ENCODE data around the gene GTPBP2.
"Not testable (repeated sequence)": the region's sequence is repeated elsewhere in the genome, so short reads cannot be mapped to it uniquely, and the experiment has no call there.

The GTPBP2 gene

DNA sequence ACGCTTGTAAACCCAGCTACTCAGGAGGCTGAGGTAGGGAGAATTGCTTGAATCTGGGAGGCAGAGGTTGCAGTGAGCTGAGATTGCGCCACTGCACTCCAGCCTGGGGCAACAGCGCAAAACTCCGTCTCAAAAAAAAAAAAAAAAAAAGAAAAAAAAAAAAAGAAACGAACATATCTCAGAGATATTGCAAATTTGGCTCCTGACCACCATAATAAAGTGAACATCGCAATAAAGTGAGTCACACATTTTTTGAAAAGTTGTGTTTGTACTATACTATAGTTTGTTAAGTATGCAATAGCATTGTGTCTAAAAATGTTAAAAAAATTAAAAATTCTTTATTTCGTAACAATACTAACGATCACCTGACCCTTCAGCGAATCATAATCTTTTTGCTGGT, 29.1 kb upstream of the GTPBP2 start:
- FAIRE-seq = no peak

DNA sequence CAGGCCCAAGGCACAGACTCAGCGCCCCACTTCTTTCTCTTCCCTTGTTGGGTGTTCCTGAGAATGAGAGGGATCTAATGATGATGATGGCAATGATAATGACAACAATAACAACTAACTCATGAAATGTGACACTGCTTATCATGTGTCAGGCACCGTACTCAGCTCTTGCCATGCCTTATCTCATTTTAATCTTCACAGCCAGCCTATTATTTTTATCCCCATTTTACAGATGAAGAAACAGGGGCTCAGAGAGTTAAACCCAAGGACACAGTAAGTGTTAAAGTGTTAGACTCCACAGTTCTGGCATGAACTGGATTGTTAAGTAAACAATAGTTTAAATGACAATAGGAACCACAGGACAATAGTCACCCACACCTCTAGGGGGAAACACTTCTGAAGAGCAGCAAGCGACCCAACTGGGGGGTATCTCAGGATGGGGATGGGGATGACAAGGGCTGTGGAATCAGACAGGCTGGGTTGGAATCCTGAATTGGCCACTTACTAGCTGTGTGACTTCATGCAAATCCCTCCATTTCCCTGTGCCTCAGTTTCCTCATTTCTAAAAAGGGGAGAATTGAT, 28.2 kb upstream of the GTPBP2 start:
- no peak for FAIRE-seq

DNA sequence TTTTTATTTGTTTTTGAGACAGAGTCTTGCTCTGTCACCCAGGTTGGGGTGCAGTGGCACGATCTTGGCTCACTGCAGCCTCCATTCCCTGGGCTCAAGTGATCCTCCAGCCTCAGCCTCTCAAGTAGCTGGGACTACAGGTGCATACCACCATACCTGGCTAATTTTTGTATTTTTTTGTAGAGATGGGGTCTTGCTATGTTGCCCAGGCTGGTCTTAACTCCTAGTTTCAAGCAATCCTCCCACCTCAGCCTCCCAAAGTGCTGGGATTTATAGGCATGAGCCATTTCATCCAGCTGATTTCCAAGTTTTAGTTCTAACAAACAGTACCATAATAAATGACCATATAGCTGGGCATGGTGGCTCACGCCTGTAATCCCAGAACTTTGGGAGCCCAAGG, 23.8 kb upstream of the GTPBP2 start:
- not testable (repeated sequence) for FAIRE-seq

DNA sequence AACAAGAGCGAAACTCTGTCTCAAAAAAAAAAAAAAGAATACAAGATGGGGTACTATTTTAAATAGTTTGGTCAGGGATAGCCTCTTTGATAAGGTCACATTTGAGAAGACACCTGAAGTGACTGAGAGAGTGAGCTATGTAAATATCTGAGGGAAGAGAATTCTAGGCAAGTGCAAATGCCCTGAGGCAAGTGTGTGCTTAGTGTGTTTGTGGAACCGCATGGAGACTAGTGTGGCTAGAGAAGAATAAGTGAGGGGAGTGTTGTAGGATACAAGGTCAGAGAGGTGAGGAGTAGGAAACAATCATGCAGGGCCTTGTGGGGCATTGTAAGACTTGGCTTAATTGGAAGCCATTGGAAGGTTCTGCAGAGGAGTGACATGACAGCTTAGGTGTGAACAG, 19.2 kb upstream of the GTPBP2 start:
- no peak for FAIRE-seq

DNA sequence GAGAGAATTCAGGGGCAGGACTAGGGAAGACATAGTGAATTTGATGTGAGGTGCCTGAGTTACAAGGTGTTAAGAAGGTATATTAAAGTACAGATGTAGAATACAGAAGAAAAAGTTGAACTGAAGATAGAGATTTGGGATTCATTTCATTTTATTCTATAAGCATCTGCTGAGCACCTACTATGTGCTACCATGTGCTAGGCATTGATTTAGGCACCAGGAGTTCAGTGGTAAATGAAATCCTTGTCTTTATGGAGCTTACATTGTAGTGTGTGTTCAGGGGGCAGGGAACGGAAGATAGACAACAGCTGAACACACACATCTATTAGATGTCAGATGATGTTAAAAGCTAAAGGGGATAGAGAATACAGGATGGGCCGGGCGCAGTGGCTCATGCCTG, 18.5 kb upstream of the GTPBP2 start:
- no peak for FAIRE-seq

DNA sequence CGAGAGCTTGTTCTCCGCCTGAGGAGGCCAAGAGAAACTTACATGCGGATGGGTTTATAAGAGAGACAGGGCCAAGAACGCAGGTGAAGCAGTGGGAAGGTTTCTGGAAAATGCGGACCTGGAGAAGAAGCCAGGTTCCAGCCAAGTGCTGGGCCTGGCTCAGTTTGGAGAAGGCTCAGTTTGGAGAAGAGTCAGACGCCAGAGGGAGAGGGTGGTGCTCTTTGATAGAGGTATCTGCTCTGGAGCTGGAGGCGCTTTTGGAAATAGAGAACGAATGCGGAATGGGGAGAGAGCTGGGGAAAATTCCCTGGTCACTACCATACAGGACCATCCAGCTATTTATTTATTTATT, 16.5 kb upstream of the GTPBP2 start:
- FAIRE-seq = no peak

DNA sequence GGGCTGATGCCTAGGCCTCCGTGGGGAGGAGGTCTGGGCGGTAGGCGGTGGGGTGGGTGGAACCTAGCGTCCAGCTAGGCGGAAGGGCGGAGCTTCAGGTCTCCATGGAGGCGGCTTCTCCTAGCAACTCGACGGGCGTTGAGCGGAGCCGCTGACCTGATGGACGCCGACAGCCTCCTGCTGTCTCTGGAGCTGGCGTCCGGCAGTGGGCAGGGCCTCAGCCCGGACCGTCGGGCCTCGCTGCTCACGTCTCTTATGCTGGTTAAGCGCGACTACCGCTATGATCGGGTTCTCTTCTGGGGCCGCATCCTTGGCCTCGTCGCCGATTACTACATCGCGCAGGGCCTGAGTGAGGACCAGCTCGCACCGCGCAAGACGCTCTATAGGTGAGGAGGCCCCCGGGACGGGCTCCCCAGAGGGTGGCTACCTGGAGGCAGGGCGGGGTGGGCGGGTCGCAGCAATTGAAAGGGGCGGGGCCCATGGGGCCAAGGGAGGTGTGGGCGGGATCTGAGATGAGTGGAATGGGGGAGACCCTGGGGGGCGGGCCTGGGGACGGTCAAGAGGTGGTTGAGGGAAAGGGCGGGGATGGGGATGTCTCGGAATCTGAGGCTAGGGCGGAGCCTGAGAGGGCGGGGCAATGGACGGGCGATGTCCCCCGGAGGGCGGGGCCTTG, 16.0 kb upstream of the GTPBP2 start, which contains the start of gene RSPH9:
TSS of gene RSPH9 (plus strand) at position 97 of the 673 bp plus-strand sequence. CDS start at position 160, 63 bp downstream.
- FAIRE-seq = no peak

DNA sequence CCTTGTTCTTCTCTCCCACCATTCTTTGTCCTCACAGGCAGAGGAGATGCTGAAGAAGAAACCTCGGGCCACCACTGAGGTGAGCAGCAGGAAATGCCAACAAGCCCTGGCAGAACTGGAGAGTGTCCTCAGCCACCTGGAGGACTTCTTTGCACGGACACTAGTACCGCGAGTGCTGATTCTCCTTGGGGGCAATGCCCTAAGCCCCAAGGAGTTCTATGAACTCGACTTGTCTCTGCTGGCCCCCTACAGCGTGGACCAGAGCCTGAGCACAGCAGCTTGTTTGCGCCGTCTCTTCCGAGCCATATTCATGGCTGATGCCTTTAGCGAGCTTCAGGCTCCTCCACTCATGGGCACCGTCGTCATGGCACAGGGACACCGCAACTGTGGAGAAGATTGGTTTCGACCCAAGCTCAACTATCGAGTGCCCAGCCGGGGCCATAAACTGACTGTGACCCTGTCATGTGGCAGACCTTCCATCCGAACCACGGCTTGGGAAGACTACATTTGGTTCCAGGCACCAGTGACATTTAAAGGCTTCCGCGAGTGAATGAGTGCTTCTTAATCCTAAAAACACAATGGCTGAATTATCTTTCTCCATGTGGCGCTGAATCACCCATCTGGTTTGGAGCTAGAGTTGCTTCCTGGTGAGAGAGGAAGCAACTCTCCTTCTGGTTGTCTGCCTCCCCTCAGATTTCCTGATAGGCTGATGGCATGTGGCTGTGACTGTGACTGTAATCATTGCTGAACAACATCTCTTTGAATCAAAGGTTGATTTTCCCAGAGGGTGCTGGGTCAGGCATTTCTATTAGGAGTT, 11.1 kb upstream of the GTPBP2 start:
- no peak for FAIRE-seq

DNA sequence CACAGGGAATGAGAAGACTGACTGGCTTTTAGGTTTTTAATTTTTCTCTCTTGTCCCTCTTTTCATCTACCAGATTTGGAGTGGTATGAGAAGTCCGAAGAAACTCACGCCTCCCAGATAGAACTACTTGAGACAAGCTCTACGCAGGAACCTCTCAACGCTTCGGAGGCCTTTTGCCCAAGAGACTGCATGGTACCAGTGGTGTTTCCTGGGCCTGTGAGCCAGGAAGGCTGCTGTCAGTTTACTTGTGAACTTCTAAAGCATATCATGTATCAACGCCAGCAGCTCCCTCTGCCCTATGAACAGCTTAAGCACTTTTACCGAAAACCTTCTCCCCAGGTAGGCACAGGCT, 7.2 kb upstream of the GTPBP2 start:
- no peak for FAIRE-seq

DNA sequence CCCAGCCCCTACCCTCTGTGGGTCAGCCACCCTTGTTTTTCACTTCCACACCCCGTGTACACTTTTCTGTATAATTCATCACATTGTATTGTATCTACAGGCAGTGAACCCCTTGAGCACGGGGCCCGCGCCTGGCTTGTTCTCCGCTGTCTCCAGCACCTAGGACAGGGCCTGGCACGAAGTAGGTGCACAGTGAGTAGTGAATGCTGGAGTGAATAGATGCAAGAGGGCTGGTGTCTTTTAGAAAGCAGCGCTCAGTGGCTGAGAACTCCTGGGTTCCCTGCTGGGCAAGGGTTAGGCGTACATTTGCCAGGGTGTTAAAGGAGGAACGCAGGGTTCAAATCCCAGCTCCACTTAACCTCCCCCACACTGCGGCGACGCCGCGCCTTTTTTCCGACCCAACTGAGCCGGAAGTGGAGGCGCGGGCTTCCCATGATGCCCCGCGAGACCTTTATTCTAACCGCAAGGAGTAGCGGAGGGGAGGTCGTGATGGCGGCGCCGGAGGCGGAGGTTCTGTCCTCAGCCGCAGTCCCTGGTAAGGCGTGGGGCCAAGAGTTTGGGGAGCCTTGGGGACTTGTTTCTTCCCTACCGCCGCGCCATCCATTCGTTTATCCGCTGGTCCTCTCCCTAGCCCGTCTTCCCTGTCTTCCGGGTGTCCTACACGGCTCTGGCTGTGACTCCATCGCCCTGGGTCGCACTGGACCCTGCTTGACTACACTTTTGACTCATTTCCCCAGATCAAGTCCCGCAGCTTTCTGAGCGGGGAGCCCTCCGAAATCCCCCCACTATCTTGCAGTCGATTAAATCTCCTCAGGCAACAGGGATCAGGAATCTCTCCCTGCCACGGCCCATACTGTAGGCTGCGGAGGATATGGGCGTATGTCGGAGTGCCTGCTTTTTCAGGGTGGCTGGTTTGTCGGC, 6.6 kb upstream of the GTPBP2 start, which contains the start of gene MAD2L1BP:
TSS of gene MAD2L1BP (plus strand) at position 454 of the 921 bp plus-strand sequence. CDS start at position 490, 36 bp downstream.
- no peak for FAIRE-seq

DNA sequence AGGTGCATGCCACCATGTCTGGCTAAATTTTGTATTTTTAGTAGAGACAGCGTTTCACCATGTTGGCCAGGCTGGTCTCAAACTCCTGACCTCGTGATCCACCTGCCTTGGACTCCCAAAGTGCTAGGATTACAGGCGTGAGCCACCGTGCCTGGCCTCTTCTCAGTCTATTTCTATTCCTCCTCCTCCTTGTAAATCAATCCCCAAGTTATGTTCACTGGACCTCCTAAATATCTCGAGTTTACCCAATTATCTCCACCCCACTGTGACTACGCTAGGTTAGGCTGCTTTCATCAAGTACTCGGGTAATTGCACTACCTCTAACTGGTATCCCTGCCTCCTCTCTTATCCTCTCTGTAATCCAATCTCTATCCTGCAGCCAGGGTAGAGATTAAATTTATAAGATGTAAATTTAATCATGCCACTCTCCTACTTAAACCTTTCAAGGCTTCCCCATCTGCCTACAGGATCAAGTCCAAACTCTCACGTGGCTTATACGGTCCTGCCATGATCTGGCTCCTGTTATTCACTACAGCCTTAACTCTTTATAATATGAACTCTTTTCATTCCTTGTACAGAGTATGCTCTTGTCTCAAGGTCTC, 5.7 kb upstream of the GTPBP2 start:
- FAIRE-seq = no peak

DNA sequence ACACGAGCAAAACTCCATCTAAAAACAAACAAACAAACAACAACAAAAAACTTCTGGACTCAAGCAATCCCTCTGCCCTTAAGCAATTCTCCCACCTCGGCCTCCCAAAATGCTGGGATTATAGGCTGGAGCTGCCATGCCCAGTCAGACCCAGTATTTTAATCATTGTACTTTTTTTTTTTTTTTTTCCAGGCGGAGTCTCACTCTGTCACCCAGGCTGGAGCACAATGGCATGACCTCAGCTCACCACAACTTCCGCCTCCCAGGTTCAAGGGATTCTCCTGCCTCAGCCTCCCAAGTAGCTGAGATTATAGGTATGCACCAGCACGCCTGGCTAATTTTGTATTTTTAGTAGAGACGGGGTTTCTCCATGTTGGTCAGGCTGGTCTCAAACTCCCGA, 3.9 kb upstream of the GTPBP2 start:
- FAIRE-seq = not testable (repeated sequence)

DNA sequence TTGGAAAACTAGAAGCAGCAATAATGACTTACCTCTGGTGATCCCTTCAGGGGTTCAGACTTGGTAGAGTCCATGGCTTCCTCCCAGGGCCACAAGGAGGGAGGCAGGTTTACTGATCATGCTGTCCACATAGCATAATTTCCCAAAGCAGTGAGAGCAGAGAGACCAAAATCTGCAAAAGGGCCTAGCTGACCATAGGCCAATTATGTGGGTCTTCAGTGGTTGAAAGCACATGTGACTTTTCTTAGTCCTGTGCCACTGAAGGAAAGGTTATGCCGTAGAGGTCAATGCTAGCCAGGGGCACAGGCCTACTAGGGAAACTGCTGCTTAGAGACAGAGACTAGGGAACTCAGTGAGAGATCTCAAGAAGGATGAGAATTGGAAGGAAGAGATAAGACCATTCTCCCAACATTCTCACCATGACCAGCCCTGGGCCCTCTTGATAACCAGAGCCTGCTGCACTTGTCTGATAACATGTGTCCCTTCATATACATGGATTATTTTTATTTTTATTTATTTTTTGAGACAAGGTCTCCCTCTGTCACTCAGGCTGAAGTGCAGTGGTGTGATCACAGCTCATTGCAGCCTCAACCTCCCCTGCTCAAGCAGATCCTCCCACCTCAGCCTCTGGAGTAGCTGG, 2.0 kb upstream of the GTPBP2 start:
- no peak for FAIRE-seq

DNA sequence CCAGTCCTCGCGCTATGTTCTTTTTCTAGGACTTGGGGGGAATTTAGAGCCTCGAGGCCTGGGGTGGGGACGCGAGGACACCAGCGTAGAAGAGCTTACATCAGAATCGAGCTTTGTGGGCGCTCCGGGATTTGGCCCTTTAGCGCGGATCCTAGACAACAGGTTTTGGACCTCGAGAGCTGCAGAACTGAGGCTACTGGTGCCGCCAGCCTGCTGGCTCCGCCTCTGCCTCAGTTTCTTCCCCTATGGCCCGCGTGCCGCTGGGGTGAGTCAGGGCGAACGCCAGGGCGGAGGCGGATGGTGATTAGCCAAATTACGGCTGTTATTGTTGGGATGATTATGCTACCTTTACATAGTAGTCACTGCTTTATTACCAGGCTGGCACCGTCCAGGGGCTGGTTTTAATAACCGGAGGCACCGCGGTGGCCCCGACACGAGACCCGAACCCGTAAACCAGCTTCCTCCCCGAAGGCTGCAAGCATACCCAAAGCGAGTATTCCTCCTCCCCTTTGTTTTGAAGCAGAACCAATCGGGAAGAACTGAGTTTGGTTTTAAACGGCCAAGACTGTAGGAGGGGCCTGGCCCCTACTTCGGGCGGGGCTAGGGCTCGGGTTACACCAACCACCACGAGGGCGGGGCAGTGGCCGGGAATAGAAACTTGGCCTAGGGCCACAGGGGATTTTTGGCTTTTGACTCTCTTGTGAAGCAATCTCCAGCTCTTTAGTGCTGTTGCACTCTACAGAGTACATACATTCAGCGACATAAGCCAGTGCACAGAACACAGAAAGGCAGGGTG, 639 bp upstream of the GTPBP2 start:
- FAIRE-seq = peak; percentile 5

DNA sequence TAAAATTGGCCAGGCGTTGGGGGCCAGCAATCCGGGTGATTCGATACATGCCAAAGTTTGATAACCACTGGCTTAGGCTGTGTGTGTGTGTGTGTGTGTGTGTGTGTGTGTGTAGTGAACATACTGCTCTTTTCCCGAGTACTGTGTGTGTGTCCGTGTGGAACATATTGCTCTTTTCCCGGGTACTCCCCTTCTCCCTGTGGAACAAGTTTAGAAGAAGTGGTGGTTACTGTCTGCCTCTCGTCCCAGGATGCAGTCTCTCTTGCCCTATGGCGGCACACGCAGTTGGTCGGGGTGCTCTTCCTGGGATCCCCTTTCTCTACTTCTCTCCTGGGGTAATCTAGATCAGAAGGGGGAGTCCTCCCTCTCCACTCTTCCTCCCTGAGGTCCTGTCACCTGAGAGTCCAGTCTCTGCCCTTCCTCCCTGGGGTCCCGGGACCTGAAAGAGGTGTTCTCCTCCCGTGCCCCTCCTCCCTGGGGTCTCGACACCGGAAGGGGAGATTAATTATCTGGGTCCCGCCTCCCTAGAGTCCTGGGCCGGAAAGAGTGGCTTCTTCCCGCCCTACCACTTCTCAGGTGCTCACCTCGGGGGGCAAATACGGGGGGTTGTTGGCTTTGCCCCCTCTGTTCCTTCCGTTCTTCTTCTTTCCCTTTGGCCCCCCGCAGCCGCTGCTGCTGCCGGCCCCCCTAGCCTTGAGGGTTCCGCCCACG, 516 bp downstream of the GTPBP2 start:
- no peak for FAIRE-seq

DNA sequence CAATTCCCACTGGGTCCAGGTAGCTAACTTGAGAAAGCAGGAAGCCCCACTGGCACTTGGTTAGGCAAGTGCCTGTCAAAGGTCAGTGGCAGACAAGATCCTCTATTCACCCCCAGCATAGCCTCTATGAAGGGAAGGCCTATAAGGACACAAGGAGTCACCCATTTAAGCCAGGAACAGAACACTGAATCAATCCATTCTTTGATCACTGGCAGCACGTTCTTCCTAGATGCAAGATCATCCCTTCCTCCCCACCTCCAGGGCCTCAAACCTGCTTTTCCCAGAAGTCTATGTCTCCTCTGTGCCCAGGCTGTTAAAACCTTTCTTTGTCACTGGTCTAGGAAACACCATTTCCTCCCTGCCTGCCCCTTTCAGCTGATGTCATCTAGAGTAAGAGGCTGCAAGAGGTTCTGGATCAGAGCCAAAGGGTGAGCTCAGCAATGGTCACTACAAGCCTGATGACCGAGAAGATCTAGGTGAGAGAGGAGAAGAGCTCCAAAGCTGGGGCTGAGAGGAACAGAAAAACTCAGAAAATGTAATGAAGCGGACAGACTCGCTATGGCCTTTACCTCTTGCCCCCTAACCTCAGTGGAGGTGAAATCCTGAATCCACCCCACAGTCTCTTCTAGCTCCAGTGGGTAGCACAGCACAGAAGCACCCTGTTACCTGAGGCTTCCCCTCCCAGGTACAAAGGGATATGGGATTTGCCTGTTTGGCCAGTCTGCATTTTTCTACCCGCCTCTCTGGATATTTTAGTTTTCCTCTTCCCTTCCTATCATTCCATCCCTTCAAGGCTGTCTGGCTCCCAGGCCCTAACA, 1.8 kb downstream of the GTPBP2 start:
- FAIRE-seq = no peak

DNA sequence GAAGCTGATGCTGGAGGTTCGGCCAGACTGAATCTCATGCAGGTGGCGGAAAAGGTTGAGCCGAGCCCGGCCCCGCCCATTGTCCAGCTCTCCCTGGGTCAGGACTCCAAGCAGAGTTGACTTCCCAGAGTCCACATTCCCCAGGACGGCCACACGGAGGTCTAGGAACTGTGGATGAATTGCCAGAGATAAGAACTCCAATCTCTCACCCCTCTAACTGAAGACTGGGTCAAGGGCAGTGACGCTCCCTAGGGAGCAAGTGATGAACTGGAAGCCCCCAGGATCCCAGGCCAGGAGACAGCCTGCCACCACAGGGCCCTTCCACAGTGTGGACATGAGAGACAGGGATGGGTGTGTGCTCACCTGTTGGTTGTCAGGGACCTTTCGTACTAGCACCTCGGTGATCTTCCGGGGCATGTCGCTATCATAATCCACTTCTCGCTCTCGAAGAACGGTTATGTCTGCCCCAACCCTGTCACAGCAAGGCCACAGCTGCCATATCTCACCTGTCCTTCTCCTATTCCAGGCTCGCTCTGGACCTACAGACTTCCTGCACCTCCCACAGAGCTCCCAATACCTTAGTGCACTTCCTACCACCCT, 3.6 kb downstream of the GTPBP2 start:
- no peak for FAIRE-seq

DNA sequence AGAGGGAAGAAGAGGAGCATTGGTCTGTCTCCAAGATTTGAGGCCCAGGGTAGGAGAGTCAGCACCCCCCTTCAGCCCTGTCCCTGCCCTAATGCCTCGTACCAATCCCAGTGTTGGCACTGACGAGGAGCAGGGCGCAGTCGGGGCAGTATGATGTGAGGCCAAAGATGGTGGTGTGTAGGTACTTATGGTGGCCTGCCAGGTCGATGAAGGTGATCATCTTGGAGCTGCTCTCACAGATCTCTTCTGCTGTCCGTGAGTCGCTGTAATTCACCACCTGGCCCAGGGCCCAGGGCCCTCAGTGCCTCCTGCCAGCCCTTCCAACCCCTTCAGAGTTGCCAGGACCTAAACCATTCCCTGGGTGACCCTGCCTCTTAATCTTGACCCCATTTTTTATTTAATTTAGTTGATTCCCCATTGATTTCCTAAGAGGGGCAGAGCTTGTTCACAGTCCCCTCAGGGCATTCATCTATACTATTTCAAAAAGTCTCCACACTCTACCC, 4.2 kb downstream of the GTPBP2 start:
- FAIRE-seq = no peak

Measured in colon (tissue), 2 donors.